ENCODE measurements around the gene S100A2. TPM values are rescaled to one million over a fixed set of nuclear protein-coding genes. Genes with fewer than 3 reads are reported as not detected.

The S100A2 gene
- total and polyA plus RNA-seq, 2 donors (not counting 1 experiment from before 2014, with no cell fraction given), result 0.19 TPM; not detected in 1

DNA sequence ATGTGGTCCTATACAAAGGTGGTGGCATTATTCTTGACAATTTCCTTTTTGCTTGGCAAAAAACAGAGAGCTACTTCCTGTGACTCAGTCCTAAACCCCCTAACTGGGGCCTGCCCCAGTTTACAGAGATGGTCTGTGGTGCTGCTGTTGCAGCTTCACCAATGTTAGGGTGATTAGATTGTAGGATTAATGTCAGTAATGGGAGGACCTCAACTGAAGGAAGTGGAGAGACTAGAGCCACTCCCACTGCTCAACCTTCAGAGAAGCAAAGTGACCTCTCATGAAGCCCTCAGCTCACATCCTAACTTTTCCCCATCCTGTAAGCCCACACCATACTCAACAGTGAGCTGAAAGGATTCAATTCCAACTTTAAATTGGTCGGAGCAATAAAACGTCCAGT is 33.5 kb downstream of the S100A2 start:
- WGBS (ENCODE audit: insufficient coverage), result 100% methylated on average over 2 of the region's 2 CpGs
- Histone ChIP-seq H3K4me1 (ENCODE audit: control insufficient read depth in 2 of 2, insufficient read depth in 2 of 2, low read length in 2 of 2) (peaks cover 38 to 48% of the 10 kb centered on the region in 2 donors), H3K36me3 (replicated peaks in 1 of 2; ENCODE audit: control extremely low read depth in 1 of 2, control insufficient read depth in 1 of 2, extremely low read depth in 1 of 2, insufficient read depth in 2 of 2, low read length in 1 of 2) (peaks cover 0 to 4% of the 10 kb centered on the region in 2 experiments), H4K20me1 (ENCODE audit: control insufficient read depth, insufficient read depth, low read length, poor library complexity, severe bottlenecking) (no peaks in the 10 kb centered on the region), H2AFZ (ENCODE audit: insufficient read depth, low read depth, low read length, poor library complexity, severe bottlenecking) (peak overlapping the region; percentile 6), H3K27ac (ENCODE audit: low read length in 2 of 2) (no peak overlapping the region), H3K9me3 (ENCODE audit: control extremely low read depth in 1 of 3, control insufficient read depth in 2 of 3, insufficient read depth in 1 of 3, low read length in 2 of 3) (no peaks in the 10 kb centered on the region), H3K27me3 (replicated peaks in 1 of 4; ENCODE audit: control extremely low read depth in 1 of 4, control insufficient read depth in 3 of 4, insufficient read depth in 4 of 4, low read length in 3 of 4) (no peaks in the 10 kb centered on the region), H3K79me2 (ENCODE audit: control insufficient read depth, insufficient read depth, low read length) (peaks cover 10% of the 10 kb centered on the region), H3K9ac (ENCODE audit: low read length) (no peak overlapping the region), H3K4me2 (replicated peaks; ENCODE audit: low read depth, low read length, poor library complexity, severe bottlenecking) (peak overlapping the region; percentile 51), H3K4me3 (ENCODE audit: control extremely low read depth in 1 of 5, extremely low read depth in 1 of 5, insufficient read depth in 1 of 5, low read depth in 2 of 5, low read length in 4 of 5) (no peak overlapping the region)
- ATAC-seq (ENCODE audit: low read depth) (no peak), DNase-seq (no peak)
- Mint-ChIP-seq H3K4me3 (peak overlapping the region; percentile 47), H3K9me3 (ENCODE audit: insufficient read depth) (no peaks in the 10 kb centered on the region), H3K4me1 (peaks cover 41% of the 10 kb centered on the region), H3K27me3 (no peaks in the 10 kb centered on the region), H3K27ac (no peak overlapping the region)
- CTCF ChIA-PET, result interaction anchor here (0.6 to 10.9 kb wide), 16 partner anchors 9 to 455 kb away, joined by 3 to 189 read pairs (median 4); partner anchors contain the start of genes CHTOP, S100A3, S100A4 and S100A5
- no peak for TF ChIP-seq EZH2 (IDR thresholded peaks at IDR 0.05; ENCODE audit: borderline replicate concordance, insufficient read depth, low read depth, low read length, poor library complexity, severe bottlenecking)
- TF ChIP-seq, protein P1, sequence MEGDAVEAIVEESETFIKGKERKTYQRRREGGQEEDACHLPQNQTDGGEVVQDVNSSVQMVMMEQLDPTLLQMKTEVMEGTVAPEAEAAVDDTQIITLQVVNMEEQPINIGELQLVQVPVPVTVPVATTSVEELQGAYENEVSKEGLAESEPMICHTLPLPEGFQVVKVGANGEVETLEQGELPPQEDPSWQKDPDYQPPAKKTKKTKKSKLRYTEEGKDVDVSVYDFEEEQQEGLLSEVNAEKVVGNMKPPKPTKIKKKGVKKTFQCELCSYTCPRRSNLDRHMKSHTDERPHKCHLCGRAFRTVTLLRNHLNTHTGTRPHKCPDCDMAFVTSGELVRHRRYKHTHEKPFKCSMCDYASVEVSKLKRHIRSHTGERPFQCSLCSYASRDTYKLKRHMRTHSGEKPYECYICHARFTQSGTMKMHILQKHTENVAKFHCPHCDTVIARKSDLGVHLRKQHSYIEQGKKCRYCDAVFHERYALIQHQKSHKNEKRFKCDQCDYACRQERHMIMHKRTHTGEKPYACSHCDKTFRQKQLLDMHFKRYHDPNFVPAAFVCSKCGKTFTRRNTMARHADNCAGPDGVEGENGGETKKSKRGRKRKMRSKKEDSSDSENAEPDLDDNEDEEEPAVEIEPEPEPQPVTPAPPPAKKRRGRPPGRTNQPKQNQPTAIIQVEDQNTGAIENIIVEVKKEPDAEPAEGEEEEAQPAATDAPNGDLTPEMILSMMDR (IDR thresholded peaks at IDR 0.05), result no peak
- POLR2A ChIA-PET, result interaction anchor here (1.1 to 1.8 kb wide), 2 partner anchors 34 to 66 kb away, joined by 3 to 5 read pairs; no protein-coding TSS in a partner anchor
- intact Hi-C loops (cut with micrococcal nuclease), result loop anchor here (2.0 to 10.0 kb wide), 3 partner anchors 67 to 143 kb away; partner anchors contain the start of genes CHTOP, ILF2 and NPR1

DNA sequence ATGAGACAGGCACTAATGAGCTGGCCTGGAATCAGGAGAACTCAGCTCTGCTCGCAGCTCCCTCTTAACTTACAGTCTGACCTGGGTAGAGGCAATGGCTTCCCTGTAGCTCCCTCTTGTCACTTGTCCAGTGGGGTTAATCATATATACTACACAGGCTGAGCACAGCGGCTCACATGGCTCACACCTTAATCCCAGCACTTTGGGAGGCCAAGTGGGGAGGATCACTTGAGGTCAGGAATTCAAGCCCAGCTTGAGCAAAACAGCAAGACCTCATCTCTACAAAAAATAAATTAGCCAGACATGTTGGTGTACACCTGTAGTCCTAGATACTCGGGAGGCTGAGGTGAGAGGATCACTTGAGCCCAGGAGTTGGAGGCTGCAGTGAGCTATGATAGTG is 34.0 kb downstream of the S100A2 start:
- H3K4me2 ChIP-seq (replicated peaks; ENCODE audit: low read depth, low read length, poor library complexity, severe bottlenecking), result no peak overlapping the region
- 100% methylated on average over 1 of the region's 3 CpGs for WGBS (ENCODE audit: insufficient coverage)
- intact Hi-C loops (cut with micrococcal nuclease), result loop anchor here (2.0 to 10.0 kb wide), 3 partner anchors 67 to 143 kb away; partner anchors contain the start of genes CHTOP, ILF2 and NPR1
- TF ChIP-seq, protein P1 (IDR thresholded peaks at IDR 0.05), result no peak
- no peak for TF ChIP-seq EZH2 (IDR thresholded peaks at IDR 0.05; ENCODE audit: borderline replicate concordance, insufficient read depth, low read depth, low read length, poor library complexity, severe bottlenecking)
- CTCF ChIA-PET, result interaction anchor here (0.7 to 10.9 kb wide), 12 partner anchors 9 to 455 kb away, joined by 3 to 189 read pairs (median 6); partner anchors contain the start of genes CHTOP, S100A3, S100A4 and S100A5
- Mint-ChIP-seq H3K4me1 (peaks cover 39% of the 10 kb centered on the region), H3K27me3 (no peaks in the 10 kb centered on the region), H3K9me3 (ENCODE audit: insufficient read depth) (no peaks in the 10 kb centered on the region), H3K27ac (no peak overlapping the region), H3K4me3 (no peak overlapping the region)
- no peak overlapping the region for H2AFZ ChIP-seq (ENCODE audit: insufficient read depth, low read depth, low read length, poor library complexity, severe bottlenecking)
- DNase-seq (no peak), ATAC-seq (ENCODE audit: low read depth) (no peak)
- H3K9me3 ChIP-seq (ENCODE audit: control extremely low read depth in 1 of 3, control insufficient read depth in 2 of 3, insufficient read depth in 1 of 3, low read length in 2 of 3), result no peaks in the 10 kb centered on the region
- H3K4me1 ChIP-seq (ENCODE audit: control insufficient read depth in 2 of 2, insufficient read depth in 2 of 2, low read length in 2 of 2), result peaks cover 35 to 44% of the 10 kb centered on the region in 2 donors
- H3K27ac ChIP-seq (ENCODE audit: low read length in 2 of 2), result no peak overlapping the region
- no peaks in the 10 kb centered on the region for H3K27me3 ChIP-seq (replicated peaks in 1 of 4; ENCODE audit: control extremely low read depth in 1 of 4, control insufficient read depth in 3 of 4, insufficient read depth in 4 of 4, low read length in 3 of 4)
- POLR2A ChIA-PET, result interaction anchor here (1.1 kb wide), 1 partner anchor 35 kb away, joined by 3 read pairs; no protein-coding TSS in a partner anchor
- no peaks in the 10 kb centered on the region for H4K20me1 ChIP-seq (ENCODE audit: control insufficient read depth, insufficient read depth, low read length, poor library complexity, severe bottlenecking)
- peaks cover 10% of the 10 kb centered on the region for H3K79me2 ChIP-seq (ENCODE audit: control insufficient read depth, insufficient read depth, low read length)
- H3K4me3 ChIP-seq (ENCODE audit: control extremely low read depth in 1 of 5, extremely low read depth in 1 of 5, insufficient read depth in 1 of 5, low read depth in 2 of 5, low read length in 4 of 5), result no peak overlapping the region
- peaks cover 0 to 4% of the 10 kb centered on the region in 2 experiments for H3K36me3 ChIP-seq (replicated peaks in 1 of 2; ENCODE audit: control extremely low read depth in 1 of 2, control insufficient read depth in 1 of 2, extremely low read depth in 1 of 2, insufficient read depth in 2 of 2, low read length in 1 of 2)
- H3K9ac ChIP-seq (ENCODE audit: low read length), result no peak overlapping the region
